ENCODE measurements around the gene TPRKB. TPM values are rescaled to one million over a fixed set of nuclear protein-coding genes. Genes with fewer than 3 reads are reported as not detected.
"Not testable (repeated sequence)": the region's sequence is repeated elsewhere in the genome, so short reads cannot be mapped to it uniquely, and the experiment has no call there.

The TPRKB gene
- total RNA-seq, 1 donor from 2014 or later, result 46.8 TPM

DNA sequence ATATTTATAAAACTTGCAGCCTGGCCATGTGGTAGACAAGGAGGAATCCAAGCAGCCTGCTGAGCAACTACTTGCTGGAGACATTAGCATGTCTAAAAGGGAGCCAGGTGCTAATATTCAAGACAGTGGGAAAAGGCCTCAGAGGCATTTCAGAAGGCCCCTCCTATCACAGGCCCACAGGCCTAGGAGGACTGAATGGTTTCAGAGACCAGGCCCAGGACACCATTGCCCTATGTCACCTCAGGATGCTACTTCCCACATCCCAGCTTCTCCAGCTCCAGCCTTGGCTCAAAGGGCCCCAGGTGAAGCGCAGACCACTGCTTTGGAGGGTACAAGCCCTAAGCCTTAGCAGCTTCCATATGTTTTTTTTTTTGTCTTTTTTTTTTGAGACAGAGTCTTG is 39.0 kb downstream of the TPRKB start:
- H3K36me3 Mint-ChIP-seq (ENCODE audit: insufficient read depth), result peaks cover 3% of the 10 kb centered on the region
- H3K27me3 Mint-ChIP-seq, result no peaks in the 10 kb centered on the region
- DNase-seq (ENCODE audit: low spot score, unreplicated experiment), result no peak
- H3K4me3 Mint-ChIP-seq (ENCODE audit: low read depth), result no peak overlapping the region
- peaks cover 20% of the 10 kb centered on the region for H3K4me1 Mint-ChIP-seq (ENCODE audit: low read depth)
- no peak overlapping the region for H3K27ac Mint-ChIP-seq
- TF ChIP-seq, protein P1, sequence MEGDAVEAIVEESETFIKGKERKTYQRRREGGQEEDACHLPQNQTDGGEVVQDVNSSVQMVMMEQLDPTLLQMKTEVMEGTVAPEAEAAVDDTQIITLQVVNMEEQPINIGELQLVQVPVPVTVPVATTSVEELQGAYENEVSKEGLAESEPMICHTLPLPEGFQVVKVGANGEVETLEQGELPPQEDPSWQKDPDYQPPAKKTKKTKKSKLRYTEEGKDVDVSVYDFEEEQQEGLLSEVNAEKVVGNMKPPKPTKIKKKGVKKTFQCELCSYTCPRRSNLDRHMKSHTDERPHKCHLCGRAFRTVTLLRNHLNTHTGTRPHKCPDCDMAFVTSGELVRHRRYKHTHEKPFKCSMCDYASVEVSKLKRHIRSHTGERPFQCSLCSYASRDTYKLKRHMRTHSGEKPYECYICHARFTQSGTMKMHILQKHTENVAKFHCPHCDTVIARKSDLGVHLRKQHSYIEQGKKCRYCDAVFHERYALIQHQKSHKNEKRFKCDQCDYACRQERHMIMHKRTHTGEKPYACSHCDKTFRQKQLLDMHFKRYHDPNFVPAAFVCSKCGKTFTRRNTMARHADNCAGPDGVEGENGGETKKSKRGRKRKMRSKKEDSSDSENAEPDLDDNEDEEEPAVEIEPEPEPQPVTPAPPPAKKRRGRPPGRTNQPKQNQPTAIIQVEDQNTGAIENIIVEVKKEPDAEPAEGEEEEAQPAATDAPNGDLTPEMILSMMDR (IDR thresholded peaks at IDR 0.05; ENCODE audit: unreplicated experiment), result no peak
- H3K9me3 Mint-ChIP-seq (ENCODE audit: low read depth), result peaks cover 7% of the 10 kb centered on the region

DNA sequence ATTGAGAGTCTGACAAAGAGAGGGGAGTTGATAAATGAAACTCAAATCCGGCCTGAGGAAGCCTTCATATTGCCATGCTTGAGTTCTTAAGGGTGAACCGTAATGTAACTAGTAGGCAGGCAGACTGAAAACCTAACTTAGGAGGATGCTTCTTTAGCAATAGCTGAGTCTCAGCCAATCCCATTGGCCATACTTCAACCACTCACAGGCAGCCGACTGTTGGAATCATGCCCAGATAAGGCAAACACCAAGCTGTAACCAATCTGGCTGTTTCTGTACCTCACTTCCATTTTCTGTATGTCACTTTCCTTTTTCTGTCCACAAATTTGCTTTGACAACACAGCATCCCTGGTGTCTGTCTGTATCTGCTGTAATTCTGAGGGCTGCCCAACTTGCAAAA is 39.5 kb downstream of the TPRKB start:
- Mint-ChIP-seq H3K27me3 (no peaks in the 10 kb centered on the region), H3K4me3 (ENCODE audit: low read depth) (no peak overlapping the region), H3K4me1 (ENCODE audit: low read depth) (peaks cover 15% of the 10 kb centered on the region), H3K27ac (no peak overlapping the region), H3K9me3 (ENCODE audit: low read depth) (peaks cover 7% of the 10 kb centered on the region), H3K36me3 (ENCODE audit: insufficient read depth) (peaks cover 3% of the 10 kb centered on the region)
- DNase-seq (ENCODE audit: low spot score, unreplicated experiment), result no peak
- TF ChIP-seq, protein P1 (IDR thresholded peaks at IDR 0.05; ENCODE audit: unreplicated experiment), result no peak

DNA sequence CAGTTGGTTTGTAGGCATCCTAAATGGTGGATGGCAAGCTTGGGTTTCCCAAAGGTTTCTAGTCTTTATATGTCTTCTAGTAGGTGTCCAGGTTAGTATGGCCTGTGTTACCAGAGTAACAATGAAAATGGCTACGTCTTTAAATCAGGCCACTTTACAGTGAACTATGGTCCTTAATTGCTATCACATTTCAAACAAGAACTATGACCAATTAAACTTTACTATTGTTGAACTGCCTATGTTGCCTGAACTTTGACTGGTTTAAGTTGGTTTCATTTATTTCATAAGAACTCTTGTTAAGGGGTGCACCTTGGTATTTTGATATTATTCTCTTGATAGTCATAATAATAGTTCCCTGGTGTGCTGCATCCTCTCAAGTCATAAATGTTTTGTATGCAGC is 40.2 kb downstream of the TPRKB start:
- H3K27ac Mint-ChIP-seq; H3K36me3 Mint-ChIP-seq (ENCODE audit: insufficient read depth); DNase-seq (ENCODE audit: low spot score, unreplicated experiment); H3K27me3 Mint-ChIP-seq; H3K9me3 Mint-ChIP-seq (ENCODE audit: low read depth); H3K4me3 Mint-ChIP-seq (ENCODE audit: low read depth): not testable (repeated sequence)
- peaks cover 10% of the 10 kb centered on the region for H3K4me1 Mint-ChIP-seq (ENCODE audit: low read depth)

DNA sequence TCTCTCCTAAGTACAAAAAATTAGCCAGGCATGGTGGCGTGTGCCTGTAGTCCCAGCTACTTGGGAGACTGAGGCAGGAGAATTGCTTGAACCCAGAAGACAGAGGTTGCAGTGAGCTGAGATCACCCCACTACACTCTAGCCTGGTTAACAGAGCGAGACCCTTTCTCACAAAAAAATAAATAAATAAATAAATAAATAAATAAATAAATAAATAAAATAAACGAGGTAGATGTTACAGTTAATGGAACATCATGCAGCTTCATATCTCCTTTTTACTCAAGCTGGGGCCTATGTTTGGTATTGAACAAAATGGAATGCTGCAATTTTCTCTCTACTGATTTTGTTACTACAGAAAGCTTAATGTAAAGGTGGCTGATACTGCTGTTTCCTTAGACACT is 40.6 kb downstream of the TPRKB start:
- not testable (repeated sequence) for H3K27me3 Mint-ChIP-seq; H3K4me1 Mint-ChIP-seq (ENCODE audit: low read depth); H3K27ac Mint-ChIP-seq; H3K9me3 Mint-ChIP-seq (ENCODE audit: low read depth); H3K4me3 Mint-ChIP-seq (ENCODE audit: low read depth); H3K36me3 Mint-ChIP-seq (ENCODE audit: insufficient read depth); DNase-seq (ENCODE audit: low spot score, unreplicated experiment)

DNA sequence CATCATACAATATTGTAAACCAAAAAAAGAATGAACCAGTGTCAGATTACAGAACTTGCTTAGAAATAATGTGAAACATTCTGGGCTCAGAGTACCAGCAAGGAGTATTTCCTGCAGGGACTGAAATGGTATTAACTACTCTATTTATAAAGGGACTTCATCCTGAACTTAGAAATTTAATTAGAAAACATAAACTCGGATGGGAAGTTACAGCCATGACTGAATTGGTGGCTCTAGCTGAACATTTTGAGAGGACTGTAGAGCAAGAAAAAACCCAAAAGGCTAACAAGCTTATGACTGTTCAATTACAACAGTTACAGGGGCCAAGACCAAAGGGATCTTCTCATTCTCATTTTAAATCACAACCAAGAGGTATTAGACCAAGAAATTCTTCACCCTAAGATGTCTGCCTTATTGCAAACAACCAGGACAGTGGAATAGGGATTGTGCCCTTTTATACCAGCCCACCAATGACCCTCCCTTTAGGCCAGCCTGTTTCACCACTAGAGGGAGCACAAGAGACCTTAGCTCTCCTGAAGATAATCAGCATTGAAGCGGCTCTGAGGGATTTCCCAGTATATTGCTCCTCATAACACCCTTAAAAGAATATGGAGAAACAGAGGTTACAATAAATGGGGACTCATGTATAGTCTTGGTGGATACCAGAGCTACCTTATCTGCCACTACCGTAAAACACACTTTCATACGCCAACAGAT is 46.6 kb downstream of the TPRKB start:
- TF ChIP-seq, protein P1 (IDR thresholded peaks at IDR 0.05; ENCODE audit: unreplicated experiment), result peak; percentile 70
- H3K4me3 Mint-ChIP-seq (ENCODE audit: low read depth); H3K36me3 Mint-ChIP-seq (ENCODE audit: insufficient read depth); DNase-seq (ENCODE audit: low spot score, unreplicated experiment); H3K4me1 Mint-ChIP-seq (ENCODE audit: low read depth); H3K27ac Mint-ChIP-seq; H3K9me3 Mint-ChIP-seq (ENCODE audit: low read depth); H3K27me3 Mint-ChIP-seq: not testable (repeated sequence)

DNA sequence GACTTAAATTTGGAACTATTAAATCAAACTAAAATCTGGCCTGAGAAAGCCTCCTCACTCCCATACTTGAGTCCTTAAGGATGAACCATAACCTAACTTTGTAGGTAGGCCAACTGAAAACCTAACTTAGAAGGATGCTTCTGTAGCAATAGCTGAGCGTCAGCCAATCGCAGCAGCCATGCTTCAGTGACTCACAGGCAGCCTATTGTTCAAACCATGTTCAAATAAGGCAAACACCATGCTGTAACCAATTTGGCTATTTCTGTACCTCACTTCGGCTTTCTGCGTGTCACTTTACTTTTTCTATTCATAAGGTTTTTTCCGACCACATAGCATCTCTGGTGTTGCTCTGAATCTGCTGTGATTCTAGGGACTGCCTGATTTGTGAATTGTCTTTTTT is 48.7 kb downstream of the TPRKB start:
- H3K27ac Mint-ChIP-seq; H3K4me3 Mint-ChIP-seq (ENCODE audit: low read depth); H3K36me3 Mint-ChIP-seq (ENCODE audit: insufficient read depth); H3K4me1 Mint-ChIP-seq (ENCODE audit: low read depth); DNase-seq (ENCODE audit: low spot score, unreplicated experiment); H3K9me3 Mint-ChIP-seq (ENCODE audit: low read depth): not testable (repeated sequence)
- H3K27me3 Mint-ChIP-seq, result peaks cover 17% of the 10 kb centered on the region

DNA sequence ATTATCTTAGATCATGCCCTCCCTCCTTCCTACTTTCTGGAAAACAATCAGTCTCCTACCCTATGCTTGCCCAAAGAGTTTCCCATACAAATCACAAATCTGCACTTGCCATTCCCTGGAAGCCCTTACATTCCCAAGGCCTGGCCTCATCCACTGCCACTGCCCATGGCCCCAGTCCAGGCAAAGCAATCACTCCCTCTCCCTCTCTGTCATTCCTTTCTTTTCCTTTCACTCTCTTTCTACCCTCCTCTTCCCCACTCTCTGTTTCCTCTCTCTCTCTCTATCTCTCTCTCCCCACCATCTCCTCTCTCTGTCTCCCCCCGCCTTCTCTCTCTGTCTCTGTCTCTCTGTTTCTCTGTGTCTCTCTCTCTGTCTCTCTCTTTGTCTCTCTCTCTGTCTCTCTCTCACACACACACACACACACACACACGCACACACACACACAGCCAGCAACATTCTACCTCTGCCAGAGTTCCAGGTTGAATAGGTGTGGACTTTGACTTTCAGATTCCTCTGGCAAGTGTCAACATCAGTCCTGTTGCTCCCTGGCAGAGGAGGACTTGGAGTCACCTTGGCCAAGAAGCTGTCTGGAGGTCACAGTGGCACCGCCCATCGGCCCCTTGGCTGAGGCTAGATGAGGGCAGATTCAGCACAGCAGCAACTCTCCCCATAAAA is 51.2 kb downstream of the TPRKB start:
- Mint-ChIP-seq H3K27me3 (peaks cover 28% of the 10 kb centered on the region), H3K27ac (no peak overlapping the region)

More for the DNA sequence above, 51.2 kb downstream of the TPRKB start:
- H3K9me3 Mint-ChIP-seq (ENCODE audit: low read depth), result no peaks in the 10 kb centered on the region
- no peaks in the 10 kb centered on the region for H3K4me1 Mint-ChIP-seq (ENCODE audit: low read depth)
- TF ChIP-seq, protein P1 (IDR thresholded peaks at IDR 0.05; ENCODE audit: unreplicated experiment), result no peak
- no peaks in the 10 kb centered on the region for H3K36me3 Mint-ChIP-seq (ENCODE audit: insufficient read depth)
- no peak overlapping the region for H3K4me3 Mint-ChIP-seq (ENCODE audit: low read depth)
- DNase-seq (ENCODE audit: low spot score, unreplicated experiment), result no peak

Measured in progenitor cell of endocrine pancreas (in vitro differentiated cells).